GM12891 (cell line): Measurements from ENCODE around the gene TMIGD2.

Source experiments
- PAX5 ChIP-seq: IDR thresholded peaks from 2 replicates; pipeline ENCODE4 v1.6.1; 2011; ENCODE audit warnings: low read length, moderate library complexity, mild to moderate bottlenecking; ENCODE audit not compliant: insufficient read depth, severe bottlenecking
- POLR2A ChIP-seq: IDR thresholded peaks from 2 replicates; pipeline ENCODE4 v1.6.1; 2011; ENCODE audit warnings: low read depth, low read length, control low read depth
- POLR2AphosphoS5 ChIP-seq: IDR thresholded peaks from 2 replicates; pipeline ENCODE4 v1.6.1; 2011; ENCODE audit warnings: low read depth, low read length, control low read depth
- POU2F2 ChIP-seq: IDR thresholded peaks from 2 replicates; pipeline ENCODE4 v1.6.1; 2011; ENCODE audit warnings: low read depth, mild to moderate bottlenecking, control low read depth, low read length, moderate library complexity
- SPI1 ChIP-seq: IDR thresholded peaks from 2 replicates; pipeline ENCODE4 v1.6.1; 2011; ENCODE audit warnings: low read depth, low read length, control low read depth
- TAF1 ChIP-seq: IDR thresholded peaks from 2 replicates; pipeline ENCODE4 v1.6.1; 2011; ENCODE audit warnings: low read depth, low read length, control low read depth

DNA sequence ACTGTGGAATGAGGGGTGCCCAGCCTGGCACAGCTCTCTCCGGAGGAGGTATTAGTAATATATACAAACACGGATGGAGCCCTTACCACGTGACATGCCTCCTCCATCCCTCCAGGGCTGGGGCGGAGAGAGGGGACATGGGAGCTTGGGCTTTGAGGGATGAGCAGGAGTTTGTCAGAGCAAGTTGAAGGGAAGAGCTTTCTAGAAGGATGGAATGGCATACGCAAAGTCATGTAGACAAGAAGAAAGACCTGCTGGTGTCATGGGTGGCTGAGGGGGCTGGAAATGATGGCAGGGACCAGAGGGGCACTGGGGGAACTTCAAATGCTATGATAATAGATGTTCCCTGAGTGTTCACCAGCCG, 43.8 kb upstream of the TMIGD2 start:
- TF ChIP-seq POLR2A (no peak), POLR2AphosphoS5 (no peak), SPI1 (no peak), TAF1 (no peak), PAX5 (no peak), POU2F2 (no peak)
